OCI-LY7 (cell line): ENCODE results near the gene CFHR1.

ENCODE experiments used
- EZH2phosphoT487 ChIP-seq: fragments of 200-600 bp; sonication (generic); IDR thresholded peaks from 2 replicates; pipeline ENCODE4 v1.6.1; 2018; ENCODE audit warnings: low read depth, borderline replicate concordance, mild to moderate bottlenecking, mixed run types, antibody characterized with exemption, low read length, moderate library complexity, mixed read lengths
- TF ChIP-seq, protein P1 (sequence below): fragments of 200-600 bp; sonication (generic); conservative IDR thresholded peaks from 2 replicates; pipeline ENCODE4 v1.5.1; 2014; ENCODE audit warnings: mild to moderate bottlenecking, antibody characterized with exemption, low read length, moderate library complexity, mixed read lengths

DNA sequence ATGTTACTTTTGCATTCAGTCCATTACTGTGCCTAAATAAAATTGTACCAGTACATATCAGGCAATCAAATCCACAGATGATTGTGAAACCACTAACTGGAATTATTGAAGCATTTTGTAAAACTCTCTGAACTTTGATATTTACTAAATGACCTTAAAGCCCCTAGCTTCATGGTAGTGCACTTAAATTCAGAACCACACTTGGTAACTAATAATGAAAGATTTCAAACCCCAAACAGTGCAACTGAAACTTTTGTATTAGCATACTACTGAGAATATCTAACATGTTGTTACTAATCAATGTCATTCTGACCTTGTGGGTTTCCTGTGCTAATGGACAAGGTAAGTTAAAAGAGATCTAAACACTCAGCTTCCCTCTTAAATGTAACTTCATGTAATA lies 44.9 kb upstream of the CFHR1 start, which contains the start of gene CFHR3:
- TF ChIP-seq, protein P1, sequence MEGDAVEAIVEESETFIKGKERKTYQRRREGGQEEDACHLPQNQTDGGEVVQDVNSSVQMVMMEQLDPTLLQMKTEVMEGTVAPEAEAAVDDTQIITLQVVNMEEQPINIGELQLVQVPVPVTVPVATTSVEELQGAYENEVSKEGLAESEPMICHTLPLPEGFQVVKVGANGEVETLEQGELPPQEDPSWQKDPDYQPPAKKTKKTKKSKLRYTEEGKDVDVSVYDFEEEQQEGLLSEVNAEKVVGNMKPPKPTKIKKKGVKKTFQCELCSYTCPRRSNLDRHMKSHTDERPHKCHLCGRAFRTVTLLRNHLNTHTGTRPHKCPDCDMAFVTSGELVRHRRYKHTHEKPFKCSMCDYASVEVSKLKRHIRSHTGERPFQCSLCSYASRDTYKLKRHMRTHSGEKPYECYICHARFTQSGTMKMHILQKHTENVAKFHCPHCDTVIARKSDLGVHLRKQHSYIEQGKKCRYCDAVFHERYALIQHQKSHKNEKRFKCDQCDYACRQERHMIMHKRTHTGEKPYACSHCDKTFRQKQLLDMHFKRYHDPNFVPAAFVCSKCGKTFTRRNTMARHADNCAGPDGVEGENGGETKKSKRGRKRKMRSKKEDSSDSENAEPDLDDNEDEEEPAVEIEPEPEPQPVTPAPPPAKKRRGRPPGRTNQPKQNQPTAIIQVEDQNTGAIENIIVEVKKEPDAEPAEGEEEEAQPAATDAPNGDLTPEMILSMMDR: no peak
- no peak for TF ChIP-seq EZH2phosphoT487
